HG02938 (cell line): Measurements from ENCODE around the gene PDIK1L.

ENCODE experiments used
- ATAC-seq: cut with Tn5 transposase; IDR thresholded peaks from one replicate; pipeline ENCODE4 v1.9.1; 2021; ENCODE audit warnings: mild to moderate bottlenecking, moderate library complexity; ENCODE audit not compliant: unreplicated experiment

PDIK1L gene

DNA sequence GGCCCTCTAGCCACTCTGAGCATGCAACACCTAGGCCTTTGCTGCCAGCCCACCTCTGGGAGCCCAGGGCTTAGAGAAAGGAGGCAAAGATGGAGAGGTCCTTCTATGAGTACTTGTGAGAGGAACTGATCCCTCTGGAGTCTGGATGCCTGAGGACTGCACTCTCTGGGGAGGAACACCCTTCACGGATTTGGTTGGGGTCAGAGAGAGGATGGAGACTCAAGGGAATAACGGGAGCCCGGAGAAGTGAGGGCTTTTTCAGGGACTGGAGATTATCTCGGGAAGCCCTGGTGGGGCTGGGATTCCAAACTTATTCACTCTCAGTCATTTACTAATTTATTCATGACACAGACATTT lies 57.6 kb downstream of the PDIK1L start:
- ATAC-seq = no peak

DNA sequence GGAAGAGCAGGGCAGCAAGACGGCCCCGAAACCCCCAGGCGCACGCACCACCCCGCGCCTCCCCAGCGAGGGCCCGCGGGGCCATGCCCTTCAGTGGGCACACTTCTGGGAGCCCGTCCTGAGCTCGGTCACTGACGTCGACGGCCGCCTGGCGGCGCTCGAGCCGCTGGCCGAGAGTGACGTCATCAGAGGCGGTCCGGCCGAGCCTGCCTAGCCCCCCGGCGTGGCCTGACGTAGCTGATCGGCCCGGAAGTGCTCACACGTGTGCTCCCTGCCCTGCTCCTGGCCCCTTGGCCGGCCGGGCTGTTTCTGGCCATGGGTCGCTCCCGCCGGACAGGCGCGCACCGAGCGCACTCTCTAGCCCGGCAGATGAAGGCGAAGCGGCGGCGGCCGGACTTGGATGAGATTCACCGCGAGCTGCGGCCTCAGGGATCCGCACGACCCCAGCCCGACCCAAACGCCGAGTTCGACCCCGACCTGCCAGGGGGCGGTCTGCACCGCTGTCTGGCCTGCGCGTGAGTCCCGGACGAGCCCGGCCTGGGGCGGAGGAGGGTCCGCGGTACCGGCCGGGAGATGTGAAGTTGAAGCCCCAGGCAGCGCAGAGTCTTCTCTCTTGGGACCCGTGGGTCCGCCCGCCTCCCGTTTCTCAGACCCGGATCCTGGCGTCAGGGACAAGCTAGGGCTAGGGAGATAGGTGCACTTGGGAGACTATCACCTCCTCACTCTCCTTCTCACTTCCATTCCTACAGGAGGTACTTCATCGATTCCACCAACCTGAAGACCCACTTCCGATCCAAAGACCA lies 58.2 kb downstream of the PDIK1L start, which contains the start of gene ZNF593:
ZNF593 (plus strand) TSS at position 240 of the 803 bp plus-strand sequence; CDS start at position 316, 76 bp downstream.
- ATAC-seq = peak; percentile 77

DNA sequence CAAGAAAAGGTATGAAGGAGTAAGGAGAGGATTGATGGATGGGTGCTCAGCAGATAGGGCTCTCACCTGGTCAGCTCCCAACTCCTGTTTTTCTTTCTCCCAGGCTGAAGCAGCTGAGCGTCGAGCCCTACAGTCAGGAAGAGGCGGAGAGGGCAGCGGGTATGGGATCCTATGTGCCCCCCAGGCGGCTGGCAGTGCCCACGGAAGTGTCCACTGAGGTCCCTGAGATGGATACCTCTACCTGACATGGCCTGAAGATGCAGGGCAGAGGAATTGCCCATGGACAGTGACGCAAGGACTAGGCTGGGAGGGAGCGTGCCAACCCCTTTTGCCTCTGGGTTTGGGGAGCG lies 58.8 kb downstream of the PDIK1L start:
- ATAC-seq = no peak

DNA sequence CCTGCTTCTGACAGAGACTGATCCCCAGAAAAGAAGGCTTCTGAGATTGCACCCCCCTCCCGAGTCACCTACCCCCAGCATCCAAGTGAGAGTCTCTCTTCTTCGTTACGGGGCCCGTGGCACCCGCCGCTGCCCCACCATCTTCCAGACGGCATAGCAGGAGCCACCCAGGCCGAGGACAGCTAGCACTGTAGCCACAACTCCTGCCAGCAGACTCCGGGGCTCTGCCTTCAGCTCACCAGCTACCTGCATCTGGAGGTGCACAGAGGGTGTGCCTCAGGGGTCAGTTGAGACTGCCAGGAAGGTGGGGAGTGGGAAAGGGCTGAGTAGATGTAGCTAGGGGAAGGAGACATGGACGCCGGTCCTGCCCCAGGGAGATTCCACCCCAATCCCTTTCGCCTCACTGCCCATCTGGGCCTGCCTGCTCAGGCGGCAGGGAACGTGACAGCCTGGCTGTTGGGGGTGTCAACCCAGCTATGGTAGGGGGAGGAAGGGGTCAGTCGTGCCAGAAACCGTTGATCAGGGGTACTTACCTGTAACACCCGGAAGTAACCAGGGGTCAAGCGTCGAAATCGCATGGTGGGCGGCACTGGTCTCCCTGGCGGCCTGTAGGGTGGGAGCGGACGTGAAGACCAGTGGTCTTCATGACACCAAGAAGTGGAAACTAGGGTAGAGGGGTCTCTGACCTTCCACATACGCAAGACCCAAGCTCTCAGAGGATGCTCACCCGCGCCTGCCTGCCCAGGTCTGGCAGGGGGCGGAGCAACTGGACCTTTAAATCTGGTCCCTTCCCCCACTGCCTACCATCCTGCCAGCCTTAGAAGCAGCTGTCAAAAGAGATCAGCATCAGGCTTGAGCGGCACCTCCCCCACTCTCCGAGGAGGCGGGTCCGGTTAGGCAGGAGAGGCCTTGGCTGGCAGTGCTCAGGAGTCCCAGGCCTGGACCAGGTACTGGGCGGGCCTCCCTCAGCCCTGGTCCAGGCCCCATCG lies 59.8 kb downstream of the PDIK1L start, which contains the start of gene ZNF593OS:
ZNF593OS (minus strand) TSS at position 749 of the 989 bp plus-strand sequence; CDS start at position 578, 171 bp downstream.
- no peak for ATAC-seq
